KBM-7 (cell line): ENCODE data around the gene SLC27A6.

Source experiments
- DNase-seq: peaks from one replicate; pipeline ENCODE4 v3.0.0-alpha.2; 2015
- in situ Hi-C: fragments of 300-500 bp; cut with MboI; formaldehyde crosslinking; loops from 2 replicates; pipeline ENCODE4 v1.14.3; 2020; ENCODE audit warnings: low sequenced_read_pairs, low pct_unique_long_range_greater_than_20kb, mixed read lengths

The SLC27A6 gene

DNA sequence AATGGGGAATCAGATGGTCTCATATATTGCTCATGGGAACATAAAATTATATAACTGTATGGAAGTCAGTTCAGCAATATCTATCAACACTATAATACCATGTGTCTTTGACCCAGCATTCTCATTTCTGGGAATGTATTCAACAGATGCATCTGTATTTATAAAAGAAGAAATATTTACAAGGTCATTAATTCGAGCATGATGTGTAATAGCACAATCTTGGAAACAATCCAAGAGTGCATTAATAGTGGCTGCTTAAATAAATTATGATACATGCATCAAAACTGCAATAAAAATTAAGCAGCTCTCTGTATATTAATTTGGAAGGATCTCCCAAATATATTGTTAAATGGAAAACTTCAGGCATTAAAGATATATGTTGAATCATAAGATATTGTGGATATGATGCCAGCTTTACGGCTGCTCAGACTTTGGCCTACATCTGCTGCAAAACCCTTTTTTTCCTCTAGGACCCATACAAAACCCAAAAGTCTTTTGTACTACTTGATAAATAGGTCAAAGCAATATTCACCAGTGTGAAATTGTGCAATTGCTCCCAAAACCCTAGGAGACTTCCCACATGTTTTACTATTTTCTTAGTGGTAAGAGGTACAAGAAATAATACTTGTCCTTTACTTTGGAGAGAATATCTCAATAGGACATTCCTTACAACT, 84.0 kb downstream of the SLC27A6 start:
- in situ Hi-C loops, result no loop called here
- no peak for DNase-seq

DNA sequence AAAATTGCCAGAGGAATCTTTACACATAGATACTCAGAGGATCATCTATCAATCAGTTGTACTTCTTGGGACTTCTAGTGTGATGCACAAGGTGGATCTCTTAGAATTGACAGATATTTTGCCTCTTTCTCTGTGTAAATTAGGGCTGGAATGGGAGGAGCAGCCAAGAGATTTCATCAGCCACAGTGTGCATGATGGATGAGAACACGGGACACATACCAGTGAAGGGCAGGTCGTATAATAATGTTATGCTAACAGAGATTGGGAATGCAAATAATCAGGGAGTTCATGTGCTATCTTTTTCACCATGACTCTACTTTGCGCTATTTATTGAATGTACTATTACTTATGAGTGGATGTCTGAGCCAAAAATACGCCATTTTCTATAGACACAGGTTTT, 86.0 kb downstream of the SLC27A6 start:
- no peak for DNase-seq
- in situ Hi-C loops, result no loop called here

DNA sequence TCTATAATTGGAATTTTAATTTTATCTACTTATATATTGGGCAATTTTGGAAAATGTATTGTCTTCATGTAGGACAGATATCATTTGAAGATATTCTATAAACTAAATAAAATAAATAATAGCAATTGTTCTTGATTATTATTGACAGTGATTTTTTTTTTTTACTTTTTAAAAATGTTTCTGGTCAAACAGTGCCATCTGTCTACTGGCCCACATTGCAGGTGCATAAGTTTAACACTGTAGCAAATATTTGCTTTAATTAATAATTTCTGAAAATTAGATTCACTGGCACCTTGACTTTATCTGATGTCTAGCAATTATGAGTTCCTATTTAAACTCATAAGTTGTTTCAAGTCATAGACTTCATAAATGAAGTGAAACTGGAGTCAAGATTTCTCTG, 88.2 kb downstream of the SLC27A6 start:
- no peak for DNase-seq
- in situ Hi-C loops, result no loop called here

DNA sequence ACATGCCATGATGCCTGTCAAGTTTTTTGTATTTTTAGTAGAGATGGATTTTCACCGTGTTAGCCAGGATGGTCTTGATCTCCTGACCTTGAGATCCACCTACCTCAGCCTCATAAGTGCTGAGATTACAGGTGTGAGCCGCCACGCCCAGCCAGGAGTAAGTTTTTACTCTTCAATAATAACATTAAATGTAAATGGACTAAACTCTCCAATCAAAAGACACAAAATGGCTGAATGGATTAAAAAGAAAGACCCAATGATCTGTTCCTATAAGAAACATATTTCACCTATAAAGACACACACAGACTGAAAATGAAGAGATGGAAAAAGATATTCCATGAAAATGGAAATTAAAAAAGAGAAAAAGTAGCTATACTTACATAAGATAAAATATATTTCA, 92.0 kb downstream of the SLC27A6 start:
- in situ Hi-C loops, result no loop called here
- no peak for DNase-seq

DNA sequence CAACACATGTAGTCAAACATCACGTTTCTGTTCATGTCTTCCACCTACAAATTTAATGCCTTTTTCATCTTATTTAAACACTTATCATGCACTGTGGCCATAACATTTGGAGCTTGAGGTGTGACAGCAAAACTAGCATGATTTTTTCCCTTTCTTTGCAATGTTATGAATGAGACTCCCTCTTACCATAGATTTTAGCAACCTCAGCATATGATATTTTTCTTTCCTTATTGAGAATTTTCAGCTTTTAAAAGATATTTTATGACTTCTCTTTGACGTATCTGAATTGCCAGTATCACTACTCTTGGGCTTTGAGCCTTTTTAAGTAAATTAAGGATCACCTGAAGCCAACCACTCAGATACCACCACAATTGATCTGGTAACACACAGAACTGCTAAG, 96.6 kb downstream of the SLC27A6 start:
- DNase-seq, result no peak
- in situ Hi-C loops, result no loop called here

DNA sequence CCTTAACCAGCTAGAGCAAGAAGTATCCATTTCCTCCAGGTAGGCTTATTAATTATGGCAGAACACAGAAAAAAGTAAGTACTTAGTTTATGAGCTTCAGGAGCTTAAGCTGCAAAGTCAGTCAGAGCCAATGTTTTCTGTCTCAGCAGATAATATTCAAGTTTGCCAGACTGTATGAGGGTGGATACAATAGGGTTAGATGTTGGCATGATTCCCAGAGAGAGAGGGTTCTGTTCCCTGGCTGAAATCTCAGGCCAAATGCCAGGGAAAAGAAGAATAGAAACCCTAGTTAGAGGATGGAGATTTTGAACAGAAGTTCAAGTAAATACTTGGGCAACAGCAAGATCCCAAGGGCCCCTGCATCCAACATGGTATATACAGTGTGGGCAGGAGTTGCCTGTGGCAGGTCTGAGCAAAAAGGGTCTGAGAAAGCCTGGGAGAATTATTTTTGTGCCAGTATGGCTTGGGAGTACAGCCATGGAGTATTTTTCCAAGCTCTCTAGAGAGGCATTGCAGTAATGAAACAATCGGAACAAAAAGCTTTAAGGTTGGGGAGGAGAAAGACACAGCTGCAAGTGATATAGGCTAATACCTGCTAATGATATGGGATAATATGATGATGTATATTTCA, 98.3 kb downstream of the SLC27A6 start:
- in situ Hi-C loops, result no loop called here
- DNase-seq, result no peak

DNA sequence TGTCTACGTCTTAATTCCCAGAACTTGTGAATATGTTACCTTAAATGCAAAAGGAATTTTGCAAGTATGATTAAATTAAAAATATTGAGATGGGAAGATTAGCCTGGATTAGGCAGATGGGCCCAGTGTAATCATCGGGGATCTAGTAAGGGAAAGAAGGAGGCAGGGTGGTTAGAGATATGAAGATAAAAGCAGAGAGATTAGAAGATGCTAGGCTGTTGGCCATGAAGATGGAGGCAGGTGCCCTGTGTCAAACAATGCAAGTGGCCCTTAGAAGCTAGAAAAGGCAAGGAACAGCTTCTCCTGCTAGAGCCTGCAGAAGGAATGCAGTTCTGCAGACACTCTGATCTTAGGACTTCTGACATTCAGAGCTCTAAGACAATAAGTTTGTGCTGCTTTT, 100.4 kb downstream of the SLC27A6 start:
- in situ Hi-C loops, result no loop called here
- no peak for DNase-seq

DNA sequence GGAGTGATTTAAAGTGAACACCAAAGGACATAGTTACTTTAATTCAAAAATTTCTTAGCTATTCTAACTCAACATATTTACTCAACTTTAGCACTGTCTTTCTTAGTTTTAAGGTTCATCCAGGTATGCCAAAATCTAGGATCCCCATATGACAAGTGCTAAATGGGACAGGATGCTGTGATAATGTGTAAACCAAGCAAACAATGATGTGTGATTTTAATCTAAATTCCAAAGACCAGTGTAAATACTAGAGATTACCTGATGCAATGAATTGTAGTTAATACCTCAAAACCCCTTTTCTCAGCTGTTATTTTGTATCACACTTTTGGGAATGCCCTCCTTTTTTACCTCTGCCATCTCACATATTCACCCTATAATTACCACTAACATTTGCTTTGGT, 102.5 kb downstream of the SLC27A6 start:
- in situ Hi-C loops, result no loop called here
- no peak for DNase-seq

DNA sequence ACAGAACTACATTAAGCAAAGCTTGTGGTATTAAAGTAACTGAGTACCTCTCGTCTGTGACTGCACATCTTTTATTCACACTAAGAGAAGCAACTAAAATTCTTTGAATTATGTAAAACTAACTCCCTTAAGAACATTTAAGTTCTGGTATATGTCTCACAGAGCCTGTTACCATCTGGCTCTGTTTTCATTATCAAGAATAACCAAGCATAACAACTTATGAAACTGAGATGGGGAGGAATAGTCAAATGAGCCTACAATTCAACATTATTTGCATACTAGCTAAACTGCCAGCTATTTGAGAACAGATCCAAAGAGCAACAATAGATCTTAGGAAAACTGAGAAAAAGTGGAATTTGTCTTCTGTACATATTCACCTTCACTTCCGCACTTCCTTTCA, 104.0 kb downstream of the SLC27A6 start:
- in situ Hi-C loops, result no loop called here
- no peak for DNase-seq

DNA sequence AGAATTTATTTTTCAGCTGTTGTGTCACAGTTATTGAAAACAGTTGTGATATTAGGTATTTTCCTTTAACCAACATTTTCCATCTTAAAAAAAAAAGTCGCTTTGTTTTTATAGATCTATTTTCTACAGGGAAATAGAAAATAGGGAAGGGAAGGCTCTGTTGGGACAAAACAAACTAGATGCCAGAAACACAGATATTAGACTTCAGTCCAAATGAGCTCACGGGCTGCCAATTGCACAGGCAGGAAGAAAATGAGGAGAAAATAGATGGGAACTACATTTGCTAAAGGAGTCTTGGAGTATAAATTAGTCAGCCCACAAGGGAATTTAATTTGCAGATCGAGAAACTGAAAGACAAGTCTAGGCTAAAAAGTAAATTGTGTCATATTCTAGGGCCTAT, 107.8 kb downstream of the SLC27A6 start:
- DNase-seq, result no peak
- in situ Hi-C loops, result no loop called here

DNA sequence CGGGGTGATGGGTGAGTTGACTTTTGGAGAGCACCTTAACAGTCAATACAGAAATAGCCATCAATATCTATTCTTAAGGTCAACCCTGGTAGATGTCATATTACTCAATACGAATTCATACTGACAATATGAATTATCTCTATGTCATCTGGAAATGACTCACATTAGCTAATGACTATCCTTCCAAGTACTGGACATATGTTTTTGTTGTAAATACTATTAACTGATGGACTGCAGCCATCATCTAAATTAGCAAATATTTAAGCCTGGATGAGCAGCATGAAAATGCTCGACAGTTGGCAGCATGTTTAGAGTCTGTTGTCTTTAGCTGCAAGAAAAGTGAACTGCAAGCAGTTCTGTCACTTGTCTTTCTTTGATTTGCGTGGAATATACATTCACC, 109.6 kb downstream of the SLC27A6 start:
- in situ Hi-C loops, result no loop called here
- DNase-seq, result no peak

DNA sequence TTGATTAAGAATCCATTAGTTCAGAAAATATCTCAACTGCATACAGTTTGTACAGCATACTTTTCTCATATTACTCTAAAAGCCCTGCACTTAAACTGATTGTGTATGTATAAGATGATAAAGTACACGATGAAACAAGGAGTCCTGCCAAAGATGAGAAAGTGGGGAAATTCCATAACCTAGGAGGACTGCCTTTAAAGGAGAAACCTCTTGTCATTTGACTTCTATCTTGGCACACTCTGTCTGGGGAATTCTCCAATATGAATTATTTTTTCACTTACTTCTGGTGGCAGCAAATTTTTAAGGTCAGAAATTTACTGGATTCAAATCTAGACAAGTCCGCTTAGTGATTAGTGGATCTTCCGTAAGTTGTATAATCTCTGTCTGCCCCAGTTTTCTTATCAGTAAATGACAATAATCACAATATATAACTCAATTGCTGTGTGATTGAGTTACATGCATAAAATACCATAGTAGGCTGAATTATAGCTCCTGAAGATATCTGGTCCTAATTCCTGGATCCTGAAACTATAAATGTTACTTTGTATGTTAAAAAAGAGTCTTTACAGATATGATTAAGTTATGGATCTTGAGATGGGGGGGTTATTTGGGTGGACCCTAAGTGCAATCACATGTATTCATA, 112.3 kb downstream of the SLC27A6 start:
- in situ Hi-C loops, result no loop called here

DNA sequence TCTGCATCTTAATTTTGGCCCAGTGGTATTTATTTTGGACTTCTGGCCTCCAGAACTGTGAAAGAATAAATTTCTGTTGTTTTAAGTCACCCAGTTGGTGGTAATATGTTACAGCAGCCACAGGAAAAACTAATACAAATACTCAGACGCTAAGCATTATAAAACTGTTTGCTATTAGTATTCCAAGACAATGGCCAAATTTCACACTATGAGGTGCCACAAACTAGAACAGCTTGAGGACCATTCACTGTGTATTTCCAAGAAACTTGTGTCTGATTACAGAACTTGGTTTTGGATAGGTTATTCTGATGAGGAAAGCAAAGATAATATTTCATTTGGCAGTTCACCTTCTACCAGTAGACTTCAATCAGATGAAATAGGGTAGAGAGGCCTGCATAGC, 113.0 kb downstream of the SLC27A6 start:
- in situ Hi-C loops, result no loop called here
- DNase-seq, result no peak

More for the DNA sequence above, 112.3 kb downstream of the SLC27A6 start:
- no peak for DNase-seq

DNA sequence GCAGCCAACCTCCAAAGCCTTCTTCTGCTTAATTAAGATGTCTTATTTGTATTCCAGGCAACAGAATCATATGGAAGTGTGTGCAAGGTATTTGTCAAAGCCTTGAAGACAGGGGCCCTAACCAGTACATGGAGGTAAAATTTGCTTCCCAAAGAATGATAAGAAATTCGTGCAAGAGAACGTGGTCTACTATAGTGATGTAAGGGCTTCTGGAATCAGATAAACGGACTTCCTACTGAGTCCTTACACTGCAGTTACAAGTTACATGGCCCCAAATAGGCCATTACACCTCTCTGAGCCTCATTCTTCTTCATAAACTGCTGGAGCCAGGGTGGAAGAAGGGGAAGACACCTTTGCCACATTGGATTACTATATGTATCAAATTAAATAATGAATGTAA, 113.4 kb downstream of the SLC27A6 start:
- in situ Hi-C loops, result no loop called here
- DNase-seq, result no peak

DNA sequence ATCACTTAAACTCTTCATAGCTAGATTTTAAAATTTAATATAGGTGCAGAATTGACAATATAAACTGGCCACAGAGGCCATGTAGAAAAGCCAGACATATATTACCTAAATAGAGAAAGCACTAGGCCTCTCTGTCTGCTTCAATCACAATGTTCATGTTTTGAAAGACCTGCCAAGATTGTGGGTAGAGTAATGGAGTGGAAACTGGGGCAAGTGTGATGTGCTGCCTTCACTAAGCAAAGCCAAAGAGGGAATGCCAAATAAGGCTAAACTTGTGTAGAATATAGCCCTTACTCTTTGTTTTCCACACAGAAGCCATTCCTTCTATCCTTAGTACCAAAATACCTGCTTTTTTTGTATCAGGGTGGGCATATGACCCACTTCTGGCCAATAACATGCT, 114.2 kb downstream of the SLC27A6 start:
- in situ Hi-C loops, result no loop called here
- DNase-seq, result no peak

DNA sequence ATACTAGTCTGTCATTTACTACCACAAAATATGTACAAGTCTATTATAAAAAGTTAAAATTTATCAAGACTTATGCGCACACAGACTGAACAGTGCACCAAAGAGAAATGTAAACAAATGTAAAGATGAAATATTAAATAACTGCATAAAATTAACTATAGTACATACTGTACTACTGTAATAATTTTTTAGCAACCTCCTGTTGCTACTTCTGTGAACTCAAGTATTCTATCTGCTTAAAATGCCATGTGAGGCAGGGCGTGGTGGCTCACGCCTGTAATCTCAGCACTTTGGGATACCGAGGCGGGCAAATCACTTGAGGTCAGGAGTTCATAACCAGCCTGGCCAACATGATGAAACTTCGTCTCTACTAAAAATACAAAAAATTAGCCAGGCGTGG, 115.5 kb downstream of the SLC27A6 start:
- in situ Hi-C loops, result no loop called here

DNA sequence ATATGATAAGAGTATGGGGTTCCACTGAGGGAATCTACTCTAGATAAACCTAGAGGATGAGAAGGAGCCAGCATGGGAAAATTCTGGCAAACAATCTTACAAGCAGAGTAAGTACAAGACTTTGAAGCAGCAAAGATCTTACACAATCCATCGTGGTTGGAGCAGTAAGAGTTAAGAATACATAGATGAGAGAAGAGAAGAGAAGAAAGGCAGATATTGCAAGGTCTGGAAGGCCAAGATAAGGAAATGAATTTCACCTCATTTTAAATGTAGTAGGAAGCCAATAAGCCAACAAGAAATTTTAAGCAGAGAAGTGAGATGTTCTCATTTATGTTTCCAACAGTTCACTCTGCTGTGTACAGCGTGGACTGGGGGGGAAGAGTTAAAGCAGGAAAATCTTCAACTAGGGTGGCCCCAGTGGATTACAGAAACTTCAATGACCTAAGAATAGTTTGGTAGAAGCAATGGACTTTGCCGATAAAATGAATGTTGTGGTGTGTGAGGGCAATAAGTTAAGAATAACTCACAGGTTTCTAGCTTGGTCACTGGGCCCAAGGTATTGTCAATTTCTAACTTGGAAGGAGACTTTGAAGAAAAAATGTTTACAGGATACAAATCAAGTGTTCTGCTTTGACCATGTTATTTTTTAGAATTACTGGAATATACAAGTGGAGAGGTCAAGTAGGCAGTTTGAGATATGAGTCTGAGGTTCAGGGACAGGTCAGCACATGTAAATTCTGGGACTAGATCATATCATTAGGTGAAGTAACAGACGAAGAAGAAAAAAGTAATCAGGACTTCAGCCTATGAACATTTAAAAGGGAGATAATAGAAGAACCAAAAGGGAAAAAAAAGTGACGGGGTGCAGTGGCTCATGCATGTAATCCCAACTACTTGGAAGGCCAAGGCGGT, 117.2 kb downstream of the SLC27A6 start:
- in situ Hi-C loops, result no loop called here
- DNase-seq, result no peak

More for the DNA sequence above, 115.5 kb downstream of the SLC27A6 start:
- no peak for DNase-seq
